Progenitor cell of endocrine pancreas (in vitro differentiated cells): ENCODE measurements around the gene CAPN13. TPM values are rescaled to one million over a fixed set of nuclear protein-coding genes. Genes with fewer than 3 reads are reported as not detected.
A peak's percentile ranks its signal among the peaks of the same experiment; 100 is the strongest.

ENCODE experiments used
- DNase-seq: peaks from one replicate; pipeline ENCODE4 v3.0.0; 2021; ENCODE audit warnings: low spot score; ENCODE audit not compliant: unreplicated experiment
- H3K27ac Mint-ChIP-seq: 2 replicates; pipeline ENCODE4 v1.8.0; 2021; ENCODE audit warnings: mild to moderate bottlenecking, moderate library complexity, mixed read lengths
- H3K27me3 Mint-ChIP-seq: 2 replicates; pipeline ENCODE4 v1.8.0; 2021; ENCODE audit warnings: mixed read lengths
- H3K36me3 Mint-ChIP-seq: 2 replicates; pipeline ENCODE4 v1.8.0; 2022; ENCODE audit warnings: mixed read lengths; ENCODE audit not compliant: insufficient read depth
- H3K4me1 Mint-ChIP-seq: 2 replicates; pipeline ENCODE4 v1.8.0; 2021; ENCODE audit warnings: low read depth, mixed read lengths
- H3K4me3 Mint-ChIP-seq: 2 replicates; pipeline ENCODE4 v1.8.0; 2021; ENCODE audit warnings: low read depth, mild to moderate bottlenecking, moderate library complexity, mixed read lengths
- H3K9me3 Mint-ChIP-seq: 2 replicates; pipeline ENCODE4 v1.8.0; 2021; ENCODE audit warnings: low read depth, mixed read lengths
- CTCF ChIP-seq: fragments of 200-600 bp; sonication (generic); IDR thresholded peaks from one replicate; pipeline ENCODE4 v1.5.0; 2021; ENCODE audit warnings: antibody characterized with exemption, mild to moderate bottlenecking; ENCODE audit not compliant: unreplicated experiment
- total RNA-seq: library from RNA; stranded (reverse); gene quantifications from 2 replicates; pipeline ENCODE4 v1.2.1, GENCODE V29; 2021

CAPN13 gene
- total RNA-seq, 1 donor from 2014 or later: 19.0 TPM

GRCh38 chr2:30707304-30707903 lies 99.8 kb downstream of the CAPN13 start:
- no peak overlapping the region for H3K4me3 Mint-ChIP-seq
- H3K9me3 Mint-ChIP-seq: peaks cover 12% of the 10 kb centered on the region
- no peak for TF ChIP-seq CTCF
- no peak for DNase-seq
- H3K36me3 Mint-ChIP-seq: peaks cover 1% of the 10 kb centered on the region
- H3K4me1 Mint-ChIP-seq: no peaks in the 10 kb centered on the region
- peaks cover 7% of the 10 kb centered on the region for H3K27me3 Mint-ChIP-seq
- no peak overlapping the region for H3K27ac Mint-ChIP-seq

GRCh38 chr2:30706534-30707303 lies 100.5 kb downstream of the CAPN13 start:
- H3K27me3 Mint-ChIP-seq: peaks cover 7% of the 10 kb centered on the region
- H3K27ac Mint-ChIP-seq: no peak overlapping the region
- TF ChIP-seq CTCF: peak; percentile 91

GRCh38 chr2:30705711-30706533 lies 101.3 kb downstream of the CAPN13 start:
- H3K9me3 Mint-ChIP-seq: peaks cover 25% of the 10 kb centered on the region
- H3K27me3 Mint-ChIP-seq: peaks cover 7% of the 10 kb centered on the region
- no peak for DNase-seq

More at GRCh38 chr2:30706534-30707303, 100.5 kb downstream of the CAPN13 start:
- no peaks in the 10 kb centered on the region for H3K4me1 Mint-ChIP-seq
- peak; percentile 50 for DNase-seq
- peaks cover 6% of the 10 kb centered on the region for H3K36me3 Mint-ChIP-seq
- peaks cover 19% of the 10 kb centered on the region for H3K9me3 Mint-ChIP-seq
- H3K4me3 Mint-ChIP-seq: no peak overlapping the region

GRCh38 chr2:30705056-30705455 lies 102.2 kb downstream of the CAPN13 start:
- Mint-ChIP-seq H3K27ac (no peak overlapping the region), H3K36me3 (peaks cover 7% of the 10 kb centered on the region), H3K27me3 (peaks cover 7% of the 10 kb centered on the region), H3K4me3 (no peak overlapping the region), H3K9me3 (peaks cover 27% of the 10 kb centered on the region), H3K4me1 (no peaks in the 10 kb centered on the region)
- no peak for TF ChIP-seq CTCF
- DNase-seq: no peak

More at GRCh38 chr2:30705711-30706533, 101.3 kb downstream of the CAPN13 start:
- Mint-ChIP-seq H3K36me3 (peaks cover 7% of the 10 kb centered on the region), H3K27ac (no peak overlapping the region), H3K4me1 (no peaks in the 10 kb centered on the region), H3K4me3 (no peak overlapping the region)
- TF ChIP-seq CTCF: no peak
